HG03135 (cell line): ENCODE results near the gene PMCH.
"Not testable (repeated sequence)": the region's sequence is repeated elsewhere in the genome, so short reads cannot be mapped to it uniquely, and the experiment has no call there.

Experiments
- ATAC-seq: cut with Tn5 transposase; IDR thresholded peaks from one replicate; pipeline ENCODE4 v1.9.1; 2021; ENCODE audit warnings: mild to moderate bottlenecking, moderate library complexity; ENCODE audit not compliant: unreplicated experiment

PMCH gene, protein sequence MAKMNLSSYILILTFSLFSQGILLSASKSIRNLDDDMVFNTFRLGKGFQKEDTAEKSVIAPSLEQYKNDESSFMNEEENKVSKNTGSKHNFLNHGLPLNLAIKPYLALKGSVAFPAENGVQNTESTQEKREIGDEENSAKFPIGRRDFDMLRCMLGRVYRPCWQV

DNA sequence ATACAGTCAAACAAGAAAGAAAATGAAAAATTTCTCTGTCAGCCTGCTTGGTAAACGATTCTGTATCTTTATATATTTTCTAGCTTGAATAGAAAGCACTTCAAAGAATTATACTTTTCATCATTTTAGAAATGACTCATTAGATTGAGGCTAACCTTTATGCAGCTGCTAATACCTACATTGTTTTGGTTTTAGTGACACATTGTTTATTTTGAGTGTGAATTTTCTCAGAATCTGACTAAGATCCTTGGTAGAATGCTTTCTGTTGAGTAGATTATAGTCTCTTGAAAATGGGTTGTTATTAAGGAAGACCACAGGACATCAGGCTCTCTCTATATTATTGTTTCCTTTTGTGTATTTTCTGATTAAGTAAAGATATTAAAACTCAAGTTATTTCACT lies at the start of gene PMCH:
PMCH (minus strand) TSS at position 45 of the 400 bp plus-strand sequence. CDS start 63 bp downstream, outside the sequence.
- no peak for ATAC-seq

DNA sequence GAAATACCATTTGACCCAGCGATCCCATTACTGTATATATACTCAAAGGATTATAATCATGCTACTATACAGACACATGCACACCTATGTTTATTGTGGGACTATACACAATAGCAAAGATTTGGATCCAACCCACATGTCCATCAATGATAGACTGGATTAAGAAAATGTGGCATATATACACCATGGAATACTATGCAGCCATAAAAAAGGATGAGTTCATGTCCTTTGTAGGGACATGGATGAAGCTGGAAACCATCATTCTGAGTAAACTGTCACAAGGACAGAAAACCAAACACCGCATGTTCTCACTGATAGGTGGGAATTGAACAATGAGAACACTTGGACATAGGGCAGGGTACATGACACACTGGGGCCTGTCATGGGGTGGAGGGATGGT lies 43.2 kb upstream of the PMCH start:
- not testable (repeated sequence) for ATAC-seq

DNA sequence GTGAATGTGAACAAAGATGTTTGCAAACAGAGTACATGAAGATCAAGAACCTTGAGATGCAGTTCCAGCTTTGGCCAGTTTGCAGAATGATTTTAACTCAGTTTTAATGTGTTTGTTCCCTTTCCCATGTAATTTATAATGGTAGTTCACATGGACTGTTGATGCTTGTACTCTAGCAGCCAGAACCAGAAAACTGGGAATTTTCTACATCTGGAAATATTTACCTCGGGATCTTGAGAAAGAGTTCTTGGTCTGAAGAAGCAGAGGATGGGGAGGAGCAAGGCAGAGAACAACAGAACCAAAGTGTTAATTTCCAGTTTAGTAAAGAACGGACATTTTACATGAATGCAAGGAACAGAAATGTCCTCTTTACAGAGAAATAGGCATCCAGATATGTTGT lies 37.0 kb upstream of the PMCH start:
- ATAC-seq = no peak

DNA sequence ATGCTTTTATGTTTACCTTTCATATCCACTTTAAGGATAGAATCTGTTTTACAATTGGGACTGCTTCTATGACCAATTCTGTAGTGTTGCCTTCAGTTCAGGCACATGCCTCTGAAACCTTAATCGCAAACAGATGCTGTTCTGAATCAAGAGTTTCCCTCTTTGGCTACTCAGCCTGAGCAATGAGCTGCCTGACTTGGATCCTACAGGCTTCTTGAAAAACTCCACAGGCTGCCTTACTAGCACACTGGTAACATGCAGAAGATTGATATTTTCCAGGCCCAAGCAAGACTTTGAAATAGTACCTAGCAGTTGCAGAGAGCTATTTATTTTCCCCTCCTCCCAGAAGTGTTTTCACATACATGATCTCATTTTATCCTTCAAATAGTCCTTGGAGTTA lies 34.8 kb upstream of the PMCH start:
- no peak for ATAC-seq

DNA sequence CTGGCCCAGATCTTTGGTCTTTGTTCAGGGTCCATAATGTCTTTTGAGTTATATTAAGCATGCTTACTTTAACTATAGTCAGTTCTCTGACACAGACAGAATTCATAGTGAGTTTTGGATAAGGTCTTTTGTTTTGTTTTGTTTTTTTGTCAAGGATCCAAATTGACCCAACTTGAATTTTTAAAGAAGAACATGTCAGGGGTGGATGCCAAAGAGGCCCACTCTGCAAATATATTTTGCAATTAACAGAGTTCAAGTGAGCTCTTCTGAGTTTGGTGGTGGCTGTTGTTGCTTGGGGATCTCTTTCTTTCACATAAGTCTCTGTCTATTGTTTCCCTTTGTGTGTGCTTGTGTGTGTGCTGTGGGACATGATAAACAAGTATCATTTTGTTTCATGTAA lies 34.4 kb upstream of the PMCH start:
- ATAC-seq = no peak

DNA sequence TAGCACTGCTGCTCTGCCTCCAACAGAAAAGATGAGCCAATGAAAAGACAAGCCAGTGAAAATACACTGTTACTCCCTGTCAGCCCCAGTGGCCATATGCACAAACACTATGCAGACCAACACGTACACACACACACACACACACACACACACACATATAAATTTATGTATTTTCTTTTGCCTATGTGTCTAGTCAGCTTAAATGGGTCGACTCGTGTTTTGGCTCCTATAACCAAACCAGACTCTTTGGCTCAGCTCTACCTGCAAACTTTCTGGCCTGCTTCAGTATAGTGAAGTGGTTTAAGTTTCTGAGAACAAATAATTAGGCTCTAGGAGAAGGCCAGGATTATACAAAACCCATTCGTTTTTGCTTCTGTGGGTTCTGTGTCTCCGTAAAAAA lies 30.3 kb upstream of the PMCH start:
- ATAC-seq = no peak

DNA sequence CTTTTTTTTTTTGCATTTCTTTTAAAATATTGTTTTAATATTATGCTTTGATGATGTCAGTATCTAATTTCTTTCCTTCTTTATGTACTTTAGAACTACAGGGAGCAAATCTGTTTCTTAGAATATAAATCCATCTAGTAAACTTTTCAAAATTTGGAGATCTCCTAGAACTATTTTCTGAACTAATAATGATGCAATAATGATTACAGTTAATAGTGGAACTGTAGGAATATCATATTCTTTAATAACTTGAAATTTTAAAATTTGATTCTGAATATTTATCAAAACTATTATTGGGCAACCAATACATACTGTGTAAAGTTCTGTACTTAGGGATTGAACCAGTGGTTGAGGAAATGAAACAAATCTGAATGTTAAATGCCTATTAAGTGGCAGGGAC lies 23.1 kb upstream of the PMCH start:
- no peak for ATAC-seq

DNA sequence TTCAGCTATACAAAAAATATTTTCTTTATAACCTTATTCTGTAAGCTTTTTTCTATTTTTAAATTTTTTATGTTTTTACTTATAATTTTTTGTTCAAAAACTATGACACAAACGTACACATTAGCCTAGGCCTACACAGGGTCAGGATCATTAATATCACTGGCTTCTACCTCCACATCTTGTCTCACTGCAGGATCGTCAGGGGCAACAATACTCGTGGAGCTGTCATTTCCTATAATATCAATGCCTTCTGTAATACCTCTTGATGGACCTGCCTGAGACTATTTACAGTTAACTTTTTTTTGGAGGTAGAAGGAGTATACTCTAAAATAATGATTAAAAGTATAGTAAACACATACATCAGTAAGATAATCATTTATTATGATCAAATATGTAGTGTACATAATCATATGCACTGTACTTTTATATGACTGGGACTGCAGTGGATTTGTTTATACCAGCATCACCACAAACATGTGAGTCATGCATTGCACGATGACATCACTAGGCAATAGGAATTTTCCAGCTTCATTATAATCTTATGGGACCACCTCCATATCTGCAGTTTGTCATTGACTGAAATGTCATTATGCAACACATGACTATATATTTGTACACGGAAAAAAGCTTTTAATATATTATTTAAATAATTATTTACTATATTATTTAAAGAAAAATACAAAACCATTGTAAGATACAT lies 18.5 kb upstream of the PMCH start:
- no peak for ATAC-seq

DNA sequence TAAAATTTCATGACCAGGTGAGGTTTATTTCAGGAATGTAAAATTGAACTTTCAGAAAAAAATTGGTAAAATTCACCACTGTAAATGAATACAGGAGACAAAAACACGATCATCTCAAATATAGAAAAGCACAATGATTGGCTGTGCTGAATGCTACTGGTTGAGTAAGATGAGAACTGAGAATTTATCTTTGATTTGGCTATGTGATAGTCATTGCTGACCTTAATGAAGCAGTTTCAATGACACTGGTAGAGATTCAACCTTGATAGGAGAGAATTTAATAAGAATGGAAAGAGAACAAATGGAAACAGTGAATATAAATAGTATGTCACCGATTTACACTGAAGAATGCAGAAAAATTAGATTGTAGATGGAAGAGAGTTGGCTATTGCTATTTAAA lies 6.4 kb upstream of the PMCH start:
- no peak for ATAC-seq

DNA sequence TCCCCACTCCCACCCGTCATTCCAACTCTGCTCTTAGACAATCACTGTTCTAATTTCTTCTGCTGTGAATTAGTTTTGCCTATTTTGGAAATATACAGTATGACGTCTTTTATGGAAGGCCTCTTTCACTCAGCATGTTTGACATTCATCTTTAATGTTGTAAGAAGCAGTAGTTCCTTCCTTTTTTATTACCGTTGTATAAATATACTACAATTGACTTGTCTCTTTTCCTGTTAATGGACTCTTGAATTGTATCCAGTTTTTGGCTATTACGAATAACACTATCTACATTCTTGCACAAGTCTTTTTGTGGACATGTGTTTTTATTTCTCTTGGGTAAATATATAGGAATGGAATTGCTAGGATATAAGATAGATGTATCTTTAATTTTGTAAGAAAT lies 4.9 kb upstream of the PMCH start:
- no peak for ATAC-seq

DNA sequence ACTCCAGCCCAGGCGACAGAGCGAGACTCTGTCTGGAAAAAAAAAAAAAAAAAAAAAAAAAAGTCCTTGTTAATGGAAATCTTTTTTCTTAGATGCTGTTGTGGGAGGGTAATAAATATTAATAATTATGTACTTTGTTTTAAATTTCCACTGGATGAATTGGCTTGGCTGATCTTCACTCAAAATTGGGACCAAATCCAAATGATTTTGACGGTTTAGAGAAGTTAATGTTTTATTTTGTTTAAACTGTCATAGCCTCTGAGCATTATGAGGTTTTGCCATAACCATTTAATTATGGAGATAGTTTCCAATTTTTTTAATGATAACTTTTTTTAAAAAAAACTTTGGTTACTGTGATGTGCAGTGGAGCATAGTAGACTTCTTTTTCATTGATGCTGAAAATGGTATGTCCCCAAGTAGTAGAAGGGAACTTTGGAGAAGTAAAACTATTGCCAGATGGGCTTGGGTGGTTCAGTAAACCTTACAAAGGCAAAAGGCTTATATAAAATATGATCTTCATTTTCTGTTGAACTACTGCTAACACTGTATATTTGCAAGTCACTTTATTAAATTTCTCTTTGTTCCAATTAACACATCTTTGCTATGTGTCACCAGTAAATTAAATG lies 3.9 kb upstream of the PMCH start:
- no peak for ATAC-seq

DNA sequence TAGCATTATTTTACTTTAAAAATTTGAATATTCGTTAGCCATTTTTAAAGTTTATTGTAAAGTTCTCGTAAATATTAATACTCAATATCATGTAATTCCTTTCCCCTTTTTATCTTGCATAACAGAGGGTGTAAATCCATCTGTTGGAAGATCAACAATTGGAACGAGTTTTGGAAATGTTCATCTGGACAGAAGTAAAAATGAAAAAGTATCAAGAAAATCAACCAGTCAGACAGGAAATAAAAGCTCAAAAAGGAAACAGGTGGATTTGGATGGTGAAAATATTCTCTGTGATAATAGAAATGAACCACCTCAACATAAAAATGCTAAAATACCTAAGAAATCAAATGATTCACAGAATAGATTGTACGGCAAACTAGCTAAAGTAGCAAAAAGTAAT lies 1.8 kb downstream of the PMCH start:
- ATAC-seq = no peak

DNA sequence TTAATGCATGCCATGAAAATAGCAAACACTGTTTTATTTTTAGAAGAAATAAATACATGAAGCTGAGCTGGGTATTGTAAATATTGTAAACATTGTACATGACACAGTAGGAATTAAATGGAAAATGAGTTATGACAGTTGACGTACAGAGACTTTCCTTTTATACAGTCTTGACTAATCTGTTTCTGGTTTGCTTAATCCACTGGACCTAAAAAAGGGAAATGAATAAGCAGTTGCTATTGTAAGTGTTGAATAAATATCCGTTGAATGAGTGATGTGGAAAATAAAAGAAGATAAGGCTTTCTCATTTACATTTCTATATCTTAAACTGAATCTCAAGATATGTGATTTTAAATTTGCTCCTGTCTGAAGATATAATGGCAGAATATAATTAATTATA lies 15.0 kb downstream of the PMCH start:
- ATAC-seq = no peak

DNA sequence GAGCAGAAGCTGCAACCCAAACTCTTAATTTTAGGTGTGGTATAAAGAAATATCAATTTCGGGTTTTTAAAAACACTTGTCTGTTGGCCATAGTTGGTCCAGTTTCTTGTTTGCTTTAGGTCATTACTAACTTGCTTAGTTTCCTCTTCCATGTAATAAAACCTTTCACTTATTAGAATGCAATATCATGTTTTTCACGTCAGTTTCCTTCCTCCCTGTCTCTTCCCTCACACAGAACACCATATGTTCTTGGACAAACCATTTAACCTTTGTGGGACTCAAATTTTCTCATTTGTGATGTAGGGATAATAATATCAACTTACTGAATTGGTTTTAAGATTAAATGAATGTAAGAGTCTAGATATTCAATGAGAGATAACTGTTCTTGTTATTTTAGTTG lies 22.9 kb downstream of the PMCH start:
- no peak for ATAC-seq

DNA sequence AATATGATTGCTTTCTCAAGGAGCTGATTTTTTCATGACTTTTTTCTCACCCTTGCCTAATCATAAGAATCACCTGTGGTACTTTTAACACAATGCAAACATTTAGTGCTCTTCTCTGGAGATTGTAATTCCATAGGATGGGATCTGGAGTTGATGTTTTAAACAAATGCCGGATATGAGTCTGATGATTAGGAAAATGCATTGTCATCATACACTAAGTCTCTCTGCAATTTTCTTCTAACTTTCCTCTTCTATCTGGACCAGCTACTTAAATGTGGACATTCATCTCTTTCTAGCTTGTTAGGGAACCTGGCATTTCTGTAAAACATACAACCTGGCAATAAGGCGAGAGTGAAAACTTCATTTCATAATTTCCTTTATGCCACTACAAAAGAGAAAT lies 23.5 kb downstream of the PMCH start:
- no peak for ATAC-seq

DNA sequence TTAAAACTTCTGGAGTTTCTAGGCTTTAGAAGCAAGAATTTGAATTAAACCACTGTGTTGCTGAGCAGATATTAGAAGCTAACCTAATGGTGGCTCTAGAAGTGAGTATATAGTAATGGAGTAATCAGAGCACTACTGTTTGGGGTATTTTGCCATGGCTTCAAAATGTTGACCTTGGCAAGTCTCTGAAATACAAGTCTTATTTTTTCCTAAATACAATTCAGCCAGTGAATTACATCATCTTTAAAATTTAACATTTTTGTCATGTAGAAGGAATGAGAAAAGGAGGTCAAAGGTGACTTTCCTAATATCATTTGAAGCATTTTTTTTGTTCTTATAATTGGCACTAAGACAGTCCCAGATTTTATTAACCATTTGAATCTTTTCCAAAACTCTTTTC lies 25.2 kb downstream of the PMCH start:
- ATAC-seq = no peak

DNA sequence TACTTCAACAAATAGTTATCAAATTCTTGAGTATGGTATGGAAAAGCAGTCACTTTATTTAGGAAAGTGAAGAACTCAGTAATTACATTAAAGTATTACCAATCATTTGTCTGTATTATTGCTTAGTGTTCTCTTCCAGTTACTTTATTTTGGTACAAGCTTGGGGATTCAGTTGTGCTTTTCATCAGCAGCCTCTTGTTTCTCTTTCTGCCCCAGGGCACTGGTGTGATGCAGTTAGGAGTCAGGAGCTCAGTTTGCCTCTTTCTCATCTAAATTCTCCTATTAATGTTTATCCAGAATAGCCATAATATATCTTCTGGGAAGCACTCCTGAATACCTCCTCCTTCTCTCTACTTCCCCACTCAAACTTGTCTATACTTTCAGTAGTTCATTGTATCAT lies 25.7 kb downstream of the PMCH start:
- no peak for ATAC-seq

DNA sequence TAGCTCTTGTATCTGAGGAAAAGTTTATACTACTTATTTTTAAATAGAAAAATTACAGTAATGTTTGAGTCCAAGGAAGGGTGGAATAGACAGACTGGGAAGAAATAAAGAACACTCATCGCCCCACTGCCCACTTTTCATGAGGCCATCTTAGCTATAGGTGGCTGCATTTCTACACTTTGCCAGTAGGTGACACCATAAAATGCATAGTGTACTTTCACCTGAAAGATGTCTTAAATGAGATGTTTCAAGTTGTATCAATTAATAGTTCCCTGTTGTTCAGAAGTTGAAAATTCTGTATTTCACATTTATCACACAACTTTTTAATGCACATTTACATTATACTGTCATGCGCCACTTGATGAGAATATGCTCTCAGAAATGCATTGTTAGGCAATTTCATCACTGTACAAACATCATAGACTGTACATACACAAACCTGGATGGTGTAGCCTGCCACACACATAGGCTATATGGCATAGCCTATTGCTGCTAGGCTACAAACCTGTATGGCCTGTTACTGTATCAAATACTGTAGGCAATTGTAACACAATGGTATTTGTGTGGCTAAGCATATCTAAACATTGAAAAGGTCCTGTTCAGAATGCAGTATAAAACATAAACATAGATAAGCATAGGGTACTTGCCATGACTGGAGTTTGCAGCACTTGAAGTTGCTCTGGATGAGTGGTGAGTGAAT lies 27.6 kb downstream of the PMCH start:
- ATAC-seq = peak; percentile 67

DNA sequence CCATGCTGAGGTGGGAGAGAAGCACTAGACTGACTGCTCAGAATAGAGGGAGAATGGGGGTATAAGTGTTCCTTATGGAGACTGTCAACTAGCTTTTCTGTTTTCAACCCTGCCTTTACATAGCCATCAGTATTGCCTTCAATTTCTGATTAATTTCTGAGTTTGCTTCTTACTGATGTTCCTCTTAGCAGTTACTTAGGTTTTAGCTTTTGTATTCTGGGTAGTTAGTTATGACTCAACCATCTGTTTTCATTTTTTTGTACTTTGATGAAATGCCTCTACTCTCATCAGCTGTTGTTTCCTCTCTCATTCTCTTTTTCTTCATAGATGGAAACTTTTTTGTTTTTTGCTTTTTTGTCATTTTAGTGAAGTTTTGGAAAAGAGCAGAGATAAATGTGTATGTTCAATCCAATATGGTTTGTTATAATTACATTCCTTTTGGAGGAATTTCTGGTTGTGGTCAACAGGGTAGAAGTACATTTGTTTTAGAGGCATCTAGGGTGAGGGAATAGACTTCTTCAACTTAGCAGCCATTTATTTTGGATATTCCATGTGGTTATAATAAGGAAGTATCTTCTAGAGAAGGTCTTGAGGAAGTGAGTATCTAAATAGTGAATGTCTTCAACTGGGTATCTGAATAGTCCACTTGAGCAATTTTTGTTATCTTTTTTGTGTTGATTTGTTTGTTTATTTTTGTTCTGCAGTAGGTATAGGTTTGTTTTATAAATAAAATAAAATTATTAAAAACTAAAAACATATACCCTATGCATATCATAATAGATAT lies 29.6 kb downstream of the PMCH start:
- no peak for ATAC-seq

DNA sequence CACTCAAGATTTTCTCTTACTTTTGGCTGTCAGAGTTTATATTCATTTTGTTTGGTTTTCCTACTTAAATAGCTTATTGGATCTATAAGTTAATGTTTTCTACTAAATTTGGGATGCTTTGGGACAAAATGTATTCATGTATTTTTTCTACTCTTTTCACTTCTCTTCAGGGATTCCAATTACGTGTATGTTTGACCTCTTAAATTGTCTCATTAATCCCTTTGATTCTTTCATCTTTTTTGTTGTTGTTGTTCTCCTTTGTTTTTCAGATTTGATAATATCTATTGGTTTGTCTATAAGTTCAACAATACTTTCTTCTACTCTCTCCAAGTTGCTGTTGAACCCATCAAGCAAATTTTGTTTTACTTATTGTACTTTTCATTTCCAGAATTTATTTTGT lies 34.2 kb downstream of the PMCH start:
- no peak for ATAC-seq

DNA sequence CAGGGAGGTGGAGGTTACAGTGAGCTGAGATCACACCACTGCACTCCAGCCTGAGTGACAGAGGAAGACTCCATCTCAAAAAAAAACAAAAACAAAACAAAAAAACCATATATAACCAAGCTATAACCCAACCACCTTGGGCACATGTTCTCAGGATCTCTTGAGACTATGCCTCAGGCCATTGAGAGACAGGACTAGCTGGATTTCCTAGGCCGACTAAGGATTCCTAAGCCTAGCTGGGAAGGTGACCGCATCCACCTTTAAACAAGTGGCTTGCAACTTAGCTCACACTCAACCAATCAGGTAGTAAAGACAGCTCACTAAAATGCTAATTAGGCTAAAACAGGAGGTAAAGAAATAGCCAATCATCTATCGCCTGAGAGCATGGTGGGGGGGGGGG lies 42.4 kb downstream of the PMCH start:
- ATAC-seq = not testable (repeated sequence)
